Measurements from ENCODE around the gene KCND2. TPM values are rescaled to one million over a fixed set of nuclear protein-coding genes. Genes with fewer than 3 reads are reported as not detected.

KCND2 gene
- total RNA-seq, 1 donor from 2014 or later, result 1.2 TPM

- Mint-ChIP-seq H3K27me3 (ENCODE audit: unreplicated experiment) (no peaks in the 10 kb centered on the region), H3K9me3 (ENCODE audit: unreplicated experiment) (peaks cover 2% of the 10 kb centered on the region), H3K4me1 (ENCODE audit: low read depth, unreplicated experiment) (no peaks in the 10 kb centered on the region), H3K36me3 (ENCODE audit: unreplicated experiment) (no peaks in the 10 kb centered on the region), H3K4me3 (ENCODE audit: unreplicated experiment) (no peak overlapping the region), H3K27ac (ENCODE audit: unreplicated experiment) (no peak overlapping the region)
- TF ChIP-seq, protein P1, sequence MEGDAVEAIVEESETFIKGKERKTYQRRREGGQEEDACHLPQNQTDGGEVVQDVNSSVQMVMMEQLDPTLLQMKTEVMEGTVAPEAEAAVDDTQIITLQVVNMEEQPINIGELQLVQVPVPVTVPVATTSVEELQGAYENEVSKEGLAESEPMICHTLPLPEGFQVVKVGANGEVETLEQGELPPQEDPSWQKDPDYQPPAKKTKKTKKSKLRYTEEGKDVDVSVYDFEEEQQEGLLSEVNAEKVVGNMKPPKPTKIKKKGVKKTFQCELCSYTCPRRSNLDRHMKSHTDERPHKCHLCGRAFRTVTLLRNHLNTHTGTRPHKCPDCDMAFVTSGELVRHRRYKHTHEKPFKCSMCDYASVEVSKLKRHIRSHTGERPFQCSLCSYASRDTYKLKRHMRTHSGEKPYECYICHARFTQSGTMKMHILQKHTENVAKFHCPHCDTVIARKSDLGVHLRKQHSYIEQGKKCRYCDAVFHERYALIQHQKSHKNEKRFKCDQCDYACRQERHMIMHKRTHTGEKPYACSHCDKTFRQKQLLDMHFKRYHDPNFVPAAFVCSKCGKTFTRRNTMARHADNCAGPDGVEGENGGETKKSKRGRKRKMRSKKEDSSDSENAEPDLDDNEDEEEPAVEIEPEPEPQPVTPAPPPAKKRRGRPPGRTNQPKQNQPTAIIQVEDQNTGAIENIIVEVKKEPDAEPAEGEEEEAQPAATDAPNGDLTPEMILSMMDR (IDR thresholded peaks at IDR 0.05; ENCODE audit: partially characterized antibody, unreplicated experiment), result no peak
- no peak for DNase-seq
These were observed 121.6 kb downstream of the KCND2 start for GRCh38 chr7:120394595-120394994.

- Mint-ChIP-seq H3K27me3 (ENCODE audit: unreplicated experiment) (no peaks in the 10 kb centered on the region), H3K27ac (ENCODE audit: unreplicated experiment) (no peak overlapping the region), H3K9me3 (ENCODE audit: unreplicated experiment) (peaks cover 2% of the 10 kb centered on the region), H3K4me1 (ENCODE audit: low read depth, unreplicated experiment) (no peaks in the 10 kb centered on the region), H3K4me3 (ENCODE audit: unreplicated experiment) (no peak overlapping the region), H3K36me3 (ENCODE audit: unreplicated experiment) (no peaks in the 10 kb centered on the region)
- DNase-seq, result no peak
- TF ChIP-seq, protein P1 (IDR thresholded peaks at IDR 0.05; ENCODE audit: partially characterized antibody, unreplicated experiment), result no peak
These were observed 122.6 kb downstream of the KCND2 start for GRCh38 chr7:120395526-120396019.

- Mint-ChIP-seq H3K27me3 (ENCODE audit: unreplicated experiment) (no peaks in the 10 kb centered on the region), H3K36me3 (ENCODE audit: unreplicated experiment) (no peaks in the 10 kb centered on the region), H3K4me1 (ENCODE audit: low read depth, unreplicated experiment) (no peaks in the 10 kb centered on the region), H3K4me3 (ENCODE audit: unreplicated experiment) (no peak overlapping the region), H3K9me3 (ENCODE audit: unreplicated experiment) (peaks cover 2% of the 10 kb centered on the region), H3K27ac (ENCODE audit: unreplicated experiment) (no peak overlapping the region)
- TF ChIP-seq, protein P1 (IDR thresholded peaks at IDR 0.05; ENCODE audit: partially characterized antibody, unreplicated experiment), result no peak
- DNase-seq, result no peak
These were observed 125.5 kb downstream of the KCND2 start for GRCh38 chr7:120398284-120399000.

DNA sequence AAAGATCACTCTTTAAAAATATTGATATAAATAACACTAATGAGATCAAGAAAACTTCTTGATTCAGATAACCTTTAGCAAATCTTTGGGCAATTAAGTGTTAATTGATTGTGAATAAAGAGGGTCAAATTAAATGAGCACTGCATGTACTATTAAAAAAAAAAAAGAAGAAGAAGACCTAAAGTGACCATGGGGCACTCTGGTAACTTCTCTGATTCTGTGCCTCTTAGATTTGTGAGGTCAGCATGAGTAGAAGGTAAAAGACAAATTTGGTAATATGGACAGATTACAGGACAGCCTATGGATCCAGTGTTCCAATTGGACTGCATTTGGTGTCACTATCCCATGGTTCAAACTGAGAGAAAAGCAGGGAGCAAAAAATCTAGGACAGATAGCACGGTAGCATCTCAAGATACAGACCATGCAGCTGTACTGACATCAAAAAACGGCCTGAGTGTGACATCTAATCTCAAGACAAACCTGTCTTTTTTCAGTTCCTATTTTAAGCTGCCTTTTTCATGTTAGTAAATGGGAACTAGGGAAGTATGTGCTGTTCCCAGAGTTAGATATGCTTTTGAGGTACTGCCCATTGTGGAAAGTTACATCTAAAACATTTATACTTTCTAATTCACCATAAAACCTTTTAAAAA lies 128.0 kb downstream of the KCND2 start:
- H3K9me3 Mint-ChIP-seq (ENCODE audit: unreplicated experiment), result peaks cover 2% of the 10 kb centered on the region
- no peaks in the 10 kb centered on the region for H3K27me3 Mint-ChIP-seq (ENCODE audit: unreplicated experiment)
- no peaks in the 10 kb centered on the region for H3K4me1 Mint-ChIP-seq (ENCODE audit: low read depth, unreplicated experiment)
- TF ChIP-seq, protein P1 (IDR thresholded peaks at IDR 0.05; ENCODE audit: partially characterized antibody, unreplicated experiment), result no peak
- no peak overlapping the region for H3K27ac Mint-ChIP-seq (ENCODE audit: unreplicated experiment)
- H3K4me3 Mint-ChIP-seq (ENCODE audit: unreplicated experiment), result no peak overlapping the region
- no peaks in the 10 kb centered on the region for H3K36me3 Mint-ChIP-seq (ENCODE audit: unreplicated experiment)
- no peak for DNase-seq
